AG10803 (cell line): Measurements from ENCODE around the gene SLC27A1.

Experiments
- DNase-seq: peaks from one replicate; pipeline ENCODE4 v3.0.0; 2010; ENCODE audit warnings: low read depth
- H3K4me3 ChIP-seq: 2 replicates; pipeline ENCODE4 v1.5.1; 2011; ENCODE audit warnings: mild to moderate bottlenecking, low read length, control low read depth
- TF ChIP-seq, protein P1 (sequence below): conservative IDR thresholded peaks from 2 replicates; pipeline ENCODE4 v1.5.1; 2011; ENCODE audit warnings: mild to moderate bottlenecking, low read length, control low read depth, inconsistent platforms

Gene SLC27A1

DNA sequence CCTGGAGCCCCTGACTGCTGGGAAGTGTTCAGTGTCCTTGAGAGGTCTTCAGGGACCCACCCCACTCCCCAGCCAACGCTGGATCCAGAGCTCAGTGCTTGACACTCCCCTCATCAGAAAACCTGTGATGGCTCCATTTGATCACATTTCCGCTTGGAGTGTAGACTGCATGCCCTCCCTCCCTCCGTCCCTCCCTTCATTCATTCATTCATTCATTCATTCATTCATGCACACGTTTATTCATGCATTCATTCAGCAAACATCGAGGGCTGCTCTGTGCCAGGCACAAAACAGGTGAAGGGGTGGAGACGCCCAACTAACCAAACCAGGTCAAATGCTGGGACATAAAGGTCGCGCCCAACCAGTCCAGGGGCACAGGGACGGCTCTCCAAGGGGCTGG lies 54.8 kb downstream of the SLC27A1 start:
- TF ChIP-seq, protein P1, sequence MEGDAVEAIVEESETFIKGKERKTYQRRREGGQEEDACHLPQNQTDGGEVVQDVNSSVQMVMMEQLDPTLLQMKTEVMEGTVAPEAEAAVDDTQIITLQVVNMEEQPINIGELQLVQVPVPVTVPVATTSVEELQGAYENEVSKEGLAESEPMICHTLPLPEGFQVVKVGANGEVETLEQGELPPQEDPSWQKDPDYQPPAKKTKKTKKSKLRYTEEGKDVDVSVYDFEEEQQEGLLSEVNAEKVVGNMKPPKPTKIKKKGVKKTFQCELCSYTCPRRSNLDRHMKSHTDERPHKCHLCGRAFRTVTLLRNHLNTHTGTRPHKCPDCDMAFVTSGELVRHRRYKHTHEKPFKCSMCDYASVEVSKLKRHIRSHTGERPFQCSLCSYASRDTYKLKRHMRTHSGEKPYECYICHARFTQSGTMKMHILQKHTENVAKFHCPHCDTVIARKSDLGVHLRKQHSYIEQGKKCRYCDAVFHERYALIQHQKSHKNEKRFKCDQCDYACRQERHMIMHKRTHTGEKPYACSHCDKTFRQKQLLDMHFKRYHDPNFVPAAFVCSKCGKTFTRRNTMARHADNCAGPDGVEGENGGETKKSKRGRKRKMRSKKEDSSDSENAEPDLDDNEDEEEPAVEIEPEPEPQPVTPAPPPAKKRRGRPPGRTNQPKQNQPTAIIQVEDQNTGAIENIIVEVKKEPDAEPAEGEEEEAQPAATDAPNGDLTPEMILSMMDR, result no peak
- H3K4me3 ChIP-seq, result no peak overlapping the region
- DNase-seq, result no peak

DNA sequence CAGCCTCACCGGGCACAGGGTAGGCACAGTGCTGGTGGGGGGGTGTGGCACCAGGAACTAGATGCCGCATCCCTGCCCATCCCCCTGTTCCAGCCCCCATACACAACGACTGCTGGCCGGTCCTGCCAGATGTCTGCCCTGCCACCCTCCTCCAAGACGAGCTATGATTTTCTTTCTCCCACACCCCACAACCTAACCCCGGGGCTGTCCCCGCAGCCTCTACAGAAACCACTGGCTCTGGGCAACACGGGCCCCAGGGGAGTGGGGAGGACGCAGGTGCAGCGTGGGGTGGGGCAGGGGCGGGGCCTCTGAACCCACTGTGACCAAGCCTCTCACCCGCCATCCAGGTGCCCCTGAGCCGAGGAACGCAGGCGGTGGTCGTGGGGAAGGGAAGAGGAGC lies 56.6 kb downstream of the SLC27A1 start:
- TF ChIP-seq, protein P1, result no peak
- no peak for DNase-seq
- H3K4me3 ChIP-seq, result no peak overlapping the region

DNA sequence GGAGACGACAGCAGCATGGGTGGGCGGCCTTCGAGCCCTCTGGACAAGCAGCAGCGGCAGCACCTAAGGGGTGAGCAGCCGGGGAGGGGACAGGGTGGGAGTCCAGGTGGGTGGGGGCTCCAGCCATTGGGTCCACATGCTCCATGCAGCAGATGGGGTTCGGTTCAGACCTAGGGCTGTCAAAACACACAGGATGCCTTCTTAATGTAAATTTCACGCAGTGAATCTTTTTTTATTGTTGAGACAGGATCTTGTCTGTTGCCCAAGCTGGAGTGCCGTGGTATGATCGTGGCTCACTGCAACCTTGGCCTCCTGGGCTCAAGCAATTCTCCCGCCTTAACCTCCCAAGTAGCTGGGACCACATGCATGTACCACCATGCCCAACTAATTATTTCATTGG lies 57.0 kb downstream of the SLC27A1 start:
- no peak for DNase-seq
- H3K4me3 ChIP-seq, result no peak overlapping the region
- TF ChIP-seq, protein P1, result no peak

DNA sequence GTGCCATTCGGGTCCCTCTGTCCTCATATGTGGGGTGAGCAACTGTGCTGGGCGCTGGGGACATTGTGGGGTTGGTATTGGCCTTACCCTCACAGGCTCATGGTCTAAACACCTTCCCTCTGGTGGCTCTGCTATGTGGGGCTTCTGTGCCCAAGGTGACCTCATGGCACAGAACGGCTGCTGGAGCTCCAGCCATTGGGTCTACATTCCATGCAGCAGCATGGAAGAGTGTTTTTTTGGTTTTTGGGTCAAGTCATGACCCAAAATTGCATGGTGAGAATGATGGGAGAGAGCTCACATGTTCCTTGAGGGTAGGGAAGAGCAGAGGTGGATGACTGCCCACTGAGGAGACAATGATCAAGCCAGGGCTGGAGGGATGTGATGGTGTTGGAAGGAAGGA lies 58.3 kb downstream of the SLC27A1 start:
- no peak for DNase-seq
- H3K4me3 ChIP-seq, result no peak overlapping the region
- TF ChIP-seq, protein P1, result no peak

DNA sequence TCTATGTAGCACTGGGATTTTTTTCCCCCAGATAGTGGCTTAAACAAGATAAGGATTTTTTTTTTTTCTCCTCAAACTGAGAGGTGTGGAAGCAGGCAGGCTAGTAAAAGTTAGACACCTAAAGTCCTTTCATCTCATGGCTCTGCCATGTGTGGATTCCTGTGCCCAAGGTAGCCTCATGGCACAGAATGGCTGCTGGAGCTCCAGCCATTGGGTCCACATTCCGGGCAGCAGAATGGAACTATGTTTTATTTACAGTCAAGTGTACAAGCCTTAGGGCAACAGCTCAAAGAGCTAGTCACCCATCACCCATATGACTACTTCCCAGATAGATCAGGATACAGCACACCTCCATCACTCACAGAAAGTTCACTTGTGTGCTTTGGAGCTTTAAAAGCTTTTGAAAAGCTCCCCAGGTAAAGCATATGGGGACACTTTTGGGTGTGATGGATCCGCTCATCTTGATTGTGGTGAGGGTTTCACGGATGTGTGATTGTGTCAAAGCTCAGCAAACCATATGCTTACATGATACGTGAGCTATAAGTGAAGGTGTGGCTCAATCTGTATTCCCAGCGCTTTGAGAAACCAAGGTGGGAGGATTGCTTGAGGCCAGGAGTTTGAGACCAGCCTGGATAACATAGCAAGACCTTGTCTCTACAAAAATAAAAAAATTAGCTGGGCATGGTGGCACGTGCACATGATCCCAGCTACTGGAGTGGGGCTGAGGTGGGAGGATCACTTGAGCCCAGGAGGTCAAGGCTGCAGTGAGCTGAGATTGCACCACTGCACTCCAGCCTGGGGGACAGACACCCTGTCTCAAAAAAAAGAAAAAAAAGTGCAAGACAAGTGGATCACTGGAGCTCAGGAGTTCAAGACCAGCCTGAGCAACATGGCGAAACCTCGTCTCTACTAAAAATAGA lies 59.2 kb downstream of the SLC27A1 start:
- no peak for DNase-seq
- TF ChIP-seq, protein P1, result no peak
- H3K4me3 ChIP-seq, result no peak overlapping the region

DNA sequence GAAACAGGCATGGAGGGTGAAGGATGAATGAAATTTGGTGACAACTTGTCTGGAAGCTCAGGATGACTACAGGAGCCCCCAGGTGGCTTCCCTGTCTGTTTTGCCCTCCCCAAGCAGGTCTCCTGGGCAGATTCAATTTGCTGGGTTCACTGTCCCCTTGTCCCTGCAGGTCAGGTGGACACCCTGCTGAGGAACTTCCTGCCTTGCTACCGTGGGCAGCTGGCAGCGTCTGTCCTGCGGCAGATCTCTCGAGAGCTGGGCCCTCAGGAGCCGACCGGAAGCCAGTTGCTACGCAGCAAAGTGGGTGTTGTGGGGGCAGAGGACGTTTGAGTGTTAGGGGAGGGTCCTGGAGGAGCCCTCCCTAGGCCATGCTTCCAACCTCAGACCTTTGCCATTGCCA lies 60.3 kb downstream of the SLC27A1 start:
- TF ChIP-seq, protein P1, result no peak
- no peak overlapping the region for H3K4me3 ChIP-seq
- no peak for DNase-seq

DNA sequence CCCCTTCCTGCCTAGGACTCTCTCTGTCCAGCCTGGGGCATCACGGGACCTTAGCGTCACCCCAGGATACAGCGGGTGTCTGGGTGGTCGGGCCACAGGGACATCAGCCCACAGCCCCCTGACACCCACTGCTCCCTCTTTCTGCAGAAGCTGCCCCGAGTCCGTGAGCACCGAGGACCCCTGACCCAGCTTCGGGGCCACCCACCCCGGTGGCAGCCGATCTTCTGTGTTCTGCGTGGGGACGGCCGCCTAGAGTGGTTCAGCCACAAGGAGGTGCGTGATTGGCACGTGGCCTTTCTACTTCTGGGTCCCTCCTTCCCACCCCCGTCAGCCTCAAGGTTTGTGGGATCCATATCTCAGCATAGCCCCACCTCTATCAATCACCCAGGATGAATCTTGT lies 61.8 kb downstream of the SLC27A1 start:
- no peak overlapping the region for H3K4me3 ChIP-seq
- DNase-seq, result no peak
- TF ChIP-seq, protein P1, result no peak
